ENCODE data around the gene GAA.

DNA sequence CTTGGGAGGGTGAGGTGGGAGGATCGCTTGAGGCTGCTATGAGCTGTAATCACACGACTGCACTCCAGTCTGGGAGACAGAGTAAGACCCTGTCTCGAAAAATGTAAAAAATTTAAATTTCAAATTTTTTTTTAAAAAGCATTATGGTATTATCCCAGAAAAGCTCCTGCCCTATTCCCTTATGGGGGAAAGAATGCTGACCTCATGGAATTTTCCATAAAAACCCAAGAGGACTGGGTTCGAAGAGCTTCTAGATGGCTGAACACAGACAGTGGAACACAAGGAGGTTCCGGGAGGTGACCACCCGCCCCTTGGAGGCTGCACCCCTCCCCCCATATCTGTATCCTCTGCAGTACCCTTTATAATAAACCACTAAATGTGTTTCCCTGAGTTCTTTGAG, 41.5 kb downstream of the GAA start:
- TF ChIP-seq, protein P1, sequence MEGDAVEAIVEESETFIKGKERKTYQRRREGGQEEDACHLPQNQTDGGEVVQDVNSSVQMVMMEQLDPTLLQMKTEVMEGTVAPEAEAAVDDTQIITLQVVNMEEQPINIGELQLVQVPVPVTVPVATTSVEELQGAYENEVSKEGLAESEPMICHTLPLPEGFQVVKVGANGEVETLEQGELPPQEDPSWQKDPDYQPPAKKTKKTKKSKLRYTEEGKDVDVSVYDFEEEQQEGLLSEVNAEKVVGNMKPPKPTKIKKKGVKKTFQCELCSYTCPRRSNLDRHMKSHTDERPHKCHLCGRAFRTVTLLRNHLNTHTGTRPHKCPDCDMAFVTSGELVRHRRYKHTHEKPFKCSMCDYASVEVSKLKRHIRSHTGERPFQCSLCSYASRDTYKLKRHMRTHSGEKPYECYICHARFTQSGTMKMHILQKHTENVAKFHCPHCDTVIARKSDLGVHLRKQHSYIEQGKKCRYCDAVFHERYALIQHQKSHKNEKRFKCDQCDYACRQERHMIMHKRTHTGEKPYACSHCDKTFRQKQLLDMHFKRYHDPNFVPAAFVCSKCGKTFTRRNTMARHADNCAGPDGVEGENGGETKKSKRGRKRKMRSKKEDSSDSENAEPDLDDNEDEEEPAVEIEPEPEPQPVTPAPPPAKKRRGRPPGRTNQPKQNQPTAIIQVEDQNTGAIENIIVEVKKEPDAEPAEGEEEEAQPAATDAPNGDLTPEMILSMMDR (IDR thresholded peaks at IDR 0.05 in 8 of 11, conservative IDR thresholded peaks at IDR 0.05 in 3 of 11), result no peak
- TF ChIP-seq POLR2AphosphoS5 (IDR thresholded peaks at IDR 0.05) (no peak), POLR2A (IDR thresholded peaks at IDR 0.05) (no peak)

All from spleen (tissue), 7 donors.